GM21786 (cell line): ENCODE results near the gene LCP2.
"Not testable (repeated sequence)": the region's sequence is repeated elsewhere in the genome, so short reads cannot be mapped to it uniquely, and the experiment has no call there.

ENCODE experiments used
- ATAC-seq: cut with Tn5 transposase; IDR thresholded peaks from one replicate; pipeline ENCODE4 v1.9.1; 2021; ENCODE audit not compliant: unreplicated experiment

LCP2 gene

GRCh38 chr5:170251462-170251861 lies 46.1 kb downstream of the LCP2 start:
- ATAC-seq, result no peak

GRCh38 chr5:170250810-170251317 lies 46.7 kb downstream of the LCP2 start:
- ATAC-seq, result no peak

GRCh38 chr5:170249355-170249754 lies 48.2 kb downstream of the LCP2 start:
- no peak for ATAC-seq

- ATAC-seq, result not testable (repeated sequence)
Observed at GRCh38 chr5:170248931-170249227, 48.7 kb downstream of the LCP2 start.

- no peak for ATAC-seq
Observed at GRCh38 chr5:170248172-170248930, 49.2 kb downstream of the LCP2 start.

GRCh38 chr5:170247363-170247762 lies 50.2 kb downstream of the LCP2 start:
- no peak for ATAC-seq

GRCh38 chr5:170246126-170246870 lies 51.3 kb downstream of the LCP2 start:
- no peak for ATAC-seq

GRCh38 chr5:170245436-170245835 lies 52.1 kb downstream of the LCP2 start:
- ATAC-seq, result not testable (repeated sequence)

GRCh38 chr5:170238456-170239196 lies 59.0 kb downstream of the LCP2 start:
- ATAC-seq, result no peak

GRCh38 chr5:170235876-170236864 lies 61.4 kb downstream of the LCP2 start:
- ATAC-seq, result no peak

GRCh38 chr5:170233358-170233892 lies 64.2 kb downstream of the LCP2 start:
- ATAC-seq, result no peak

GRCh38 chr5:170232786-170233185 lies 64.8 kb downstream of the LCP2 start, which contains the start of gene C5orf58:
Gene C5orf58 (plus strand): TSS chr5:170232985. CDS start chr5:170234977, 1,992 bp downstream.
- no peak for ATAC-seq

GRCh38 chr5:170228762-170229435 lies 68.7 kb downstream of the LCP2 start:
- ATAC-seq, result no peak

GRCh38 chr5:170226661-170227060 lies 70.9 kb downstream of the LCP2 start:
- ATAC-seq, result no peak

- ATAC-seq, result no peak
Observed at GRCh38 chr5:170226129-170226615, 71.4 kb downstream of the LCP2 start.

GRCh38 chr5:170225326-170226128 lies 72.0 kb downstream of the LCP2 start:
- no peak for ATAC-seq

GRCh38 chr5:170223906-170224305 lies 73.7 kb downstream of the LCP2 start:
- ATAC-seq, result no peak

- no peak for ATAC-seq
Observed at GRCh38 chr5:170223360-170223759, 74.2 kb downstream of the LCP2 start.
